AG08396 (cell line): ENCODE data around the gene GTPBP3.
"Not testable (repeated sequence)": the region's sequence is repeated elsewhere in the genome, so short reads cannot be mapped to it uniquely, and the experiment has no call there.

Experiments
- DNase-seq: peaks from one replicate; pipeline ENCODE4 v3.0.0; 2012; ENCODE audit warnings: low spot score, mixed read lengths

Gene GTPBP3, protein sequence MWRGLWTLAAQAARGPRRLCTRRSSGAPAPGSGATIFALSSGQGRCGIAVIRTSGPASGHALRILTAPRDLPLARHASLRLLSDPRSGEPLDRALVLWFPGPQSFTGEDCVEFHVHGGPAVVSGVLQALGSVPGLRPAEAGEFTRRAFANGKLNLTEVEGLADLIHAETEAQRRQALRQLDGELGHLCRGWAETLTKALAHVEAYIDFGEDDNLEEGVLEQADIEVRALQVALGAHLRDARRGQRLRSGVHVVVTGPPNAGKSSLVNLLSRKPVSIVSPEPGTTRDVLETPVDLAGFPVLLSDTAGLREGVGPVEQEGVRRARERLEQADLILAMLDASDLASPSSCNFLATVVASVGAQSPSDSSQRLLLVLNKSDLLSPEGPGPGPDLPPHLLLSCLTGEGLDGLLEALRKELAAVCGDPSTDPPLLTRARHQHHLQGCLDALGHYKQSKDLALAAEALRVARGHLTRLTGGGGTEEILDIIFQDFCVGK

DNA sequence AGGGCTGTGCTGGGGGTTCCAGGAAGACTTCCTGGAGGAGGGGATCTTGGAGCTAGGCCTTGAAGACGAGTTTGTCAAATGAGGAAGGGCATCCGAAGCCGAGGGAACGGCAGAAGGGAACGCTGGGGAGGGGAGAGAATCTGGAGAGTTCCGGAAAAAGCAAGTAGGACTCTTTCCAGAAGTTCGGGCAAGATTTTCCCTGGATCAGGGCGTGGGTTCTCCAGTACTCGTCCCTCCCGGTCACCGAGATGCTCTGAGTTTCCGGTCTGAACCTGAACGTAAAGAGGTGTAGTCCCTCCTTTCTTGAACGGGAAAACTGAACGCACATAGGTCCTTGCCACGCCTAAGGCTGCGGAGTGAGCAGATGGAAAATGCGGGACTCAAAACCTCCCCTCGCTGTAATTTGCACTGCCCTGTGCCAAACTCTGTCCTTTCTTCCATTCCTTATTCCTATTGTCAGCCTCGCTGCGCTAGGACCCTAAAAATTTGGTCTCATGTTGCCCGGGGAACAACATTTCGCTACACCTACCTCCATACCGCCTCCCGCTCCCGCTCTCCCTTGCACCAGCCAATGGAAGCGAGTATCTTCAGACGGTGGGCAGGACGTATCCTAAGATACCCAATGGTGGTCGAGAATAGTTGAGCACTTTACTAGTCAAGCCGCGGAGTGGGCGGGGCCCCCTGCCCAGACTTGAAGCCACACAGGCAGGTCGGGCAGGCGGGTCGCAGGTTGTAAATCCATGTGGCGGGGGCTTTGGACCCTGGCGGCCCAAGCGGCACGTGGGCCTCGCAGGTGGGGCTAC lies at the start of gene GTPBP3:
GTPBP3 (plus strand) TSS at position 682 of the 803 bp plus-strand sequence; CDS start at position 741, 59 bp downstream.
- peak; percentile 98 for DNase-seq

DNA sequence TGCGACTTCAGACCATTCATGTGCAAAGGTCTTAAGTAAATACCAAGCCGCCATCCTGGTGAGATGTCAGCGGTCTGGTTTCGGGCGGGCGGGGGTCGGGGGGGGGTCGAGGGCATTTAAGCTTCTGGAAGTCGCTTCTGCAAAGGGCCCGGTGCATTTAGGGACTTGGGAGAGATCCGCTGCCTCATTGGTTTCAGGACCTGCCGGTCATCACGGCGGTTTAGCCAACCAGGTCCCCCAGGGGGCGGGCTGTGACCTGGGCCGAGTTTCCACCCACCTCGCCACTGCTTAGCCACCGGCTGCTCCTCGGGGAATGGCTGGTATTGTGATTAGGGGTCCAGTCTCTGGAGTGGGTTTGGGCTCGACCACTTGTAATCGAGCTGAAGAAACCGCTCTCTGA lies 47.9 kb upstream of the GTPBP3 start:
- DNase-seq, result peak; percentile 95

DNA sequence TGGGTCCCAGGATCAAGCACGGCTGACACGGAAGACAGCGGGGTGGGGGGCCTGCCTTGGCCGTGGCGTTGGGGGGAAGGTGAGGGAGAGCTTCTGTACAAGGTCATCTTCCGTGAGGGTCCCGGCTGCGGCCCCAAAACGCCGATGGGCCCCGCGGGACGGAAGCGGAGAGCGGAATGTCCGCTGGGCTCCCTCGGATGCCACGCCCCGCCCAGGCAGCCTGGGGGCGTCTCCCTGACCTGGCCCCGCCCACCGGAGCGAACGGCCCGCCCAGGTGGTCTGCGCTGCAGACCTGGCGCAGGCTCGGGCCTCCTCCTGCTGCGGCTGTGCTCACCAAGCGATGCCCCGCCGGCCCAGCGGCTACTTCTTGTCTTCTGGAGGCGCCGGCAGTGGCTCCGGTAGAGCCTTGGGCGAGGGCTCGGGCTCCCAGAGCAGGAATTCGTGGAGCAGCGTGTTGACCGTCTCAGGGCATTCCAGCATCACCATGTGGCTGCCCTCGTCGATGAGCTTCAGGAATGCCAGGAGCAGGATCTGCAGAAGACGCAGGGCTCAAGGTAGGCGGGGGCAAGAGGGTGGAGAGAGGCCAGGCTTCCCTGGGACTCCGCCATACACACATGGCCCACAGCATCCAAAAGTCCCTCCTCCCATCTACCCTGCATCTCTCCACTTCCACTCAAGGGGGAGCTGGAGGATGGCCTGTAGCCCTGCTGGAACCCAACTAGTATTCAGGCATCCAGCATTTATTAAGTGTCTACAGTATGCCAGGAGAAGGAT lies 44.9 kb upstream of the GTPBP3 start:
- DNase-seq, result peak; percentile 96

DNA sequence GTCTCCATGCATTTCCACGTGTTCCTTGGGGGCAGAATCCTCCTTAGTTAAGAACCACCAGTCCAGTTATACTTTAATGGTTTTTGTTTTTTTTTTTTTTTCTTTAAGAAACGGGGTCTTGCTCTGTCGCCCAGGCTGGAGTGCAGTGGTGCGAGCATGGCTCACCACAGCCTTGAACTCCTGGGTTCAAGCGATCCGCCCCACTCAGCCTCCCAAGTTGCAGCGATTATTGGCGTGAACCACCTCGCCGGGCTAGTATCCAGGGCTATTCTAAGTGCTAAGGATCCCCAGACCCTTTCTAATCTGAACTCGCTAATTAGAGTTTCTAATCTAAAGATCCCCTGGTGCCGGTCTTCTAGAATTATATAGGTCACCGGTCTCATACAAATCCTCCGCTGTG lies 43.7 kb upstream of the GTPBP3 start:
- no peak for DNase-seq

DNA sequence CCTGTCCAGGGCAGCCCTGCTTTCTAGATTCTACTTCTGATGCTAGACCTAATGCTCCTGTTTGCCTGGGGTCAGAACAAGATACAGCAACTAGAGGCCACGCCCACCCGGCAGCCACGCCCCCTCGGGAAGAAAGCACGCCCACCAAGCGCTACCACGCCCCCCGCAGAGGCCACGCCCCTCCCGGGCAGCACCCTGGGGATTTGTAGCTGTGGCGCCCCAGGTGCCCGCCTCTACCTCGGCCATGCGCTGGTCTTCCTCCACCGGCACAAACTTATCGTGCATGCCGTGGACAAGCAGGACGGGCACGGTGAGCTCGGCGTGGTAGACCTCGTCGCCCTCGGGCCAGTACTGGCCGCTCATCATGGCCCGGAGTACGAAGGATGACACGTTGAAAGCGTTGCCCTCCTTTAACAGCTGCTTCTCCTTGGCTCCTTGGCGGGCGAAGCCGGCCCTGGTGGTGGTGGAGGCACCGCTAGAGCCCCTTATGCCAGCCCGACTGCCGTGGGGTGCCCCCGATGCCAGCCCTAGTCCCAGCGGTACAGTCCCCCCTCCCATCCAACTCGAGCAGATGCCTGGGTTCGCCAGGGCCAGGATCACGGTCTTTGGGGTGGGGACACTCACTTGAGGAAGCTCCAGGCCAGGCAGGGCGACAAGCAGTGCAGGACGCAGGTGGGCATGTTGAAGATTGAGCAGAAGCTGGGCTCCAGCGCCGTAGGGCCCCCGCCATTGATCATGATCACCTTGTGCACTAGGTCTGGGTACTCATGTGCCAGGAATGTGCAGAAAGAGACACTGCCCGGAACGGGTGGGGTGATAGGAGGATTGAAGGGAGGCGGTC lies 43.1 kb upstream of the GTPBP3 start:
- peak; percentile 69 for DNase-seq

DNA sequence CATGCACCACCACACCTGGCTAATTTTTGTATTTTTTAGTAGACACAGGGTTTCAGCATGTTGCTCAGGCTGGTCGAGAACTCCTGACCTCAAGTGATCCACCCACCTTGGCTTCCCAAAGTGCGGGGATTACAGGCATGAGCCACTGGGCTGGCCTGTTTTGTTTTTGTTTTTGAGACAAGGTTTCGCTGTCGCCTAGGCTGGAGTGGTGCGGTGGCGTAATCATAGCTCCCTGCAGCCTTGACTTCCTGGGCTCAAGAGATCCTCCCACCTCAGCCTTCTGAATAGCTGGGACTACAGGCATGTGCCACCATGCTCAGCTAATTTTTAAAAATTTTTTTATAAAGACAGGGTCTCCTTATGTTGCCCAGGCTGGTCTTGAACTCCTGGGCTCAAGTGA lies 41.8 kb upstream of the GTPBP3 start:
- DNase-seq, result not testable (repeated sequence)

DNA sequence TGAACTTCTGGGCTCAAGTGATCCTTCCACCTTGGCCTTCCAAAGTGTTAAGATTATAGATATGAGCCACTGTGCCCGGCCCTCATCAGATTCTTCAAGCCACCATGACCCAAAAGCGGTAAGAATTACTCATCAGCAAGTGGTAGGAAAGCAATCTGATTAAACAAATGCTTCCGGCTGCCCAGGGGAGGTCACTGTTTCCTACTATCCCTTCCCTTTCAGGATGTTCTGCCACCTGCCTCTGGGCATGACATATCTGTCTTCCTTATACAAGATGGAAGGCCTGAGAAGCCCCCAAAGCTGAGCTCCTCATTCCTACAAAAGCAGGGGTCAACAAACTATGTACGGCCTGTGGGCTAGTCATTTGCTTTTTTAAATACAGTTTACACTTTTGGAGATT lies 41.1 kb upstream of the GTPBP3 start:
- DNase-seq, result peak; percentile 64

DNA sequence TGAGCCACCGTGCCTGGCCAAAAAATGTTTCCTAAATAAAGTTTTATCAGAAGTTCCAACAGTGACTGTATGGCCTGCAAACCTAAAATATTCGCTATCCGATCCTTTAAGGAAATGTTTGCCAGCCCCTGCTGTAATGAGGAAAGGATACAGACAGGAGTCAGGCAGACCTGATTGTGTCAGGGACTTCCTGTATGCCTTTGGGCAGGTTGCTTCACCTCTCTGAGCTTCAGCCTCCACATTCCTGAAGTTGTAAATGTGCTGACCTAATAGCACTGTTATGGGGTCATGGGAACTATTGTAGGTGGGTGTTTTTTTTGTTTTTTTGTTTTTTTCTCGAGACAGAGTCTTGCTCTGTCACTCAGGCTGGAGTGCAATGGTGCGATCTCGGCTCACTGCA lies 40.4 kb upstream of the GTPBP3 start:
- DNase-seq, result no peak

DNA sequence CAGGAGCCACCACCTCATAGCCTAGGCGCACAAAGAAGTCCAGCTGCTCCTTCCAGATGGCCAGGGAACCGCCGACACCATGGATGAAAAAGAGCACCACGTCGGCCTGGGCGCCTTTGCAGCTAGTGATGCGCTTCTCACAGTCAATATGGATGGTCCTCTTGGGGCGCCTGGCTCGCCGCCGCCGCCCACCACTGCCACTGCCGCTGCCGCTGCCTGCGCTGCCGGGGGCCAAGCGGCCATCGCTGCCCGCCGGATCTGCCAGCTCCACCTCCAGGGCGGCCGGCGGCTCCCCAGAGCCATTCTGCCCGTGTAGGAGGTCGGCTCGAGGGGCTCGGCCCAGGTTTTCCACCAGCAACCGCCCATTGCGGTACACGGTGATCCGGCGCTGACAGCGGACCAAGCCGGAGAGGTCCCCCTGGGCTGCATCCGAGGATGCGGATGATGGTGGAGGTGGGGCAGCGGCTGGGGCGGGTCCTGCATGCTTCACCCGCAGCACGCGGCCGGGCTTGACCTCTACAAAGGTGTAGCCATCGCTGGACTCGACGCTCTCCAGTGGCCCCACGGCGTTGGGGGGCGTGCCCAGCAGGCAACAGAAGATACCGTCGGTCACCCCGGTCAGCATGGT lies 36.2 kb upstream of the GTPBP3 start:
- no peak for DNase-seq

DNA sequence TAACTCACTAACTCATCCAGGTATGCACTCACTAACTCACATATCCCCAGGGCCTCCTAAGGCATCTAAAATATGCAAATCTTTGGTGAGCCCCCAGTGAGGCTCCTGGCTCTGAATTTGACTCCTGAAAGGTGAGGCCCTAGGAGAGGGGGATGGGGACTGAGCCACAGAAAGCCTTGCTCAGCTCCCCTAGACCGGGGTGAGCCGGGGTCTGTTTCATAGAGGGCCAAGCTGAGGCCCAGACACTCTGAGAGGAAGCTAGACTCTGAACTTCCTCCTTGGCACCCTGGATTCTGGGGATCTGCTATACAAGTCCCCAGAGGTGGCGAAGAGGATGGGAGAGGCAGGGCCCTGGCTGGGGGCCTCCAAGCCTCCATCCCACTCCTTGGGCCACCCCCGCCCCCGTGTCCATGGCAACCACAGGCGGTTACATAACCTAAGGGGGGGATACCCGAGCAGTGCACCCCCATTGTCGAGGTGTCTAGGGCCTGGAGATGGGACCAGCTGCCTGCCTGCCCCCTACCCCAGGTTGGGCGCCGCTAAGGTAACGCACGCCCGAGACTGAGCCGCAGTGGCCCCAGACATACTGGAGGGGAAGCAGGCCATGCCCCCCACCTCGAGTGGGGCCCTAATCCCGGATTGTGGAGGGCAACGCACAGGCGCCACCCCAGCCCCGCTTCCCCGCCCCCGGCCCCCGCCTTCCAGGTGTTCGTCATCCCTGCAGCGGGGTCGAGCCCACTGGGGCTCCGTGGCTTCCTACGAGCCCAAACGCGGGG lies 34.8 kb upstream of the GTPBP3 start:
- DNase-seq, result no peak

DNA sequence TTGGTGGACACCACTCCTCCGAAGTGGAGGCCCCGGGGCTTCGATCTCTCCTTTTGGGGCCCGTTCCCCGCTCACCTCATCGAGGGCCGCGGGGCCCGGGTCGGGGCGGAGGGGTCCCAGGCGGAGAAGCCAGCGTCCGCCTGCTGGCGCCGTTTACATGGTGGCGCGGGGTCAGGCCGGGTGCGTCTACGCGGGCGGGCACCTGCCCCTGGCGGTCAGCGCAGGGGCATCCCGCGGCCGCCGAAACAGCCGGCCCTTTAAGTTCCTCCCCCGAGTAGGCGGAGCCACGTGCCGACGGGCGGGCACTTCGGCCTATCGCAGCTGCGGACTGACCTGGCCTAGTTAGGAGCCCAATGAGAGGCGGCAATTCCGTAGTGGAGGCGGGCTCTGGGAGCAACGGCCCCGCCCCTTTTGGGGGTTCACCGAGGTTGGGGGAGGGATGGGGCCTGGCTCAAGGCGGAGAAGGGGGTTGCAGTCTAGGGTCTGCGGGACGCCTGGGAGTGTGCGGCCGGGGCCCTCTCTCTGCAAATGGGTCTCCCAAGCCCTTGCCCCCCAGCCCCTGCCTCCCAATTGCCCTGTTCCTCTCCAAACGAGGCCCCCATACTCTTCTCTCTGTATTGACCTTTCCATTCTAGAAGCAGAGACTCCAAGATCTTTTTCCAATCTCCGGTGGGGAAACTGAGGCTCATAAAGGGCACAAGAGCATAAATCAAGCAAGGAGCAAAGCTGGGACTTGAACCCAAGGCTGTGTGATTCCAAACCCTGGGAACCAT lies 34.0 kb upstream of the GTPBP3 start, which contains the start of gene ABHD8:
ABHD8 (minus strand) TSS at position 259 of the 773 bp plus-strand sequence. CDS start 1,809 bp downstream, outside the sequence.
- peak; percentile 98 for DNase-seq

DNA sequence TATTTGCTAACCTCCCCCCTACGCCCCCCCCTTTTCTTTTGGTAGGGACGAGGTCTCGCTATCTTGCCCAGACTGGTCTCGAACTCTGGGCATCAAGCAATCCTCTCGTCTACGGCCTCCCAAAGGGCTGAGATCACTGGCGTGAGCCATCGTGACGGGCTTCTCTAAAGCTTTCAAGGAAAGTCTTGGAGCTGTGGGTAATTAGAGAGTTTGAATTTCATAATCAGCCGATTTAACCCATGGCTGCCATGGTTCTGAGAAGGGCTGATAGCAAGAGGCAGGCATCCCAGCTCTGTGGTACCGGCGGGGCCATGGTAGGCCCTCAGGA lies 33.4 kb upstream of the GTPBP3 start:
- DNase-seq, result no peak

DNA sequence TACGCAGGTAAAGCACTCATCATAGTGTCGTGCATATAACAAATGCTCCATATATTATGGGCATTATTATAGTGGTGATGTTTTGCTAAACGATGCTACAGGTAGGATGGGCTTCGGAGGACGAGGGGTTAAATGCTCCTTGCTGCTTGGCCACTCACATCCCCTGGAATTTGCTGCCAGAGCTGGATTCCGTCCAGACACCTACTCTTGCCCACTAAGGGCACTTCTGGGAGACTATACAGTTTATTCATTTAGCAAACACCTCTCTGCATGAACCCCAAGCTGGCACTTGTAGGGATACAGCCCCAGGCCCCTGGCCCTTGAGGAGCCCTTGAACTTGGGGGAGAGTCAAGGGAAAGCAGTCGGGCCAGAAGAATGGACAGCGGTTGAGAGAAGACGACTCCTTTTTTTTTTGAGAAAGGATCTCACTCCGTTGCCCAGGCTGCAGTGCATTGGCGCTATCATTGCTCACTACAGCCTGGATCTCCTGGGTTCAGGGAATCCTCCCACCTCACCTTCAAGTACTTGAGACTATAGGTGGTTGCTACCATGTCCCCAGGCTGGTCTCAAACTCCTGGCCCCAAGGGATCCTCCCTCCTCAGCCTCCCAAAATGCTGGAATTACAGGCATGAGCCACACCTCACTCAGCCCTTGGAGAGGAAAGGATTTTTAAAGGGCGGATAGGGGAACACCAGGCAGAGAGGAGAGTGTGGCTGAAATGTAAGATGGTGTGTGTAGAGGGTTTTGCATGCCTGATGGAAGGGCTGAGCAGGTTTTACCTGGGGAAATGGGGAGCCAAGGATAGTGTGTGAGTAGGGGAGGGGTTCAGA lies 32.8 kb upstream of the GTPBP3 start:
- no peak for DNase-seq

DNA sequence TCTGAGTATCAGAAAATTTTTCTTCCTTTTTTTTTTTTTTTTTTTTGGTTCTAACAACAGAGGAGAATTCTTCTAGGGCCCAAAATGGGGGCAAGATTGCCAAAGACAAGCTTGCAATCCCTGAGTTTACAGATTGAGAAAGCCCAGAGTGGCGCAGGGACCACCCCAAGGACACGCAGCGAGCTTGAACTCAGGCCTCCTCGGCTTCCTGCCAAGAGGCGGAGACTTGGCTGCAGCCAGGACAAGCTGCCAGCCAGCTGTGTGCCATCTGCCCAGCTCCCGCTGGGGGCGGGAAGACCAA lies 32.2 kb upstream of the GTPBP3 start:
- DNase-seq, result no peak

DNA sequence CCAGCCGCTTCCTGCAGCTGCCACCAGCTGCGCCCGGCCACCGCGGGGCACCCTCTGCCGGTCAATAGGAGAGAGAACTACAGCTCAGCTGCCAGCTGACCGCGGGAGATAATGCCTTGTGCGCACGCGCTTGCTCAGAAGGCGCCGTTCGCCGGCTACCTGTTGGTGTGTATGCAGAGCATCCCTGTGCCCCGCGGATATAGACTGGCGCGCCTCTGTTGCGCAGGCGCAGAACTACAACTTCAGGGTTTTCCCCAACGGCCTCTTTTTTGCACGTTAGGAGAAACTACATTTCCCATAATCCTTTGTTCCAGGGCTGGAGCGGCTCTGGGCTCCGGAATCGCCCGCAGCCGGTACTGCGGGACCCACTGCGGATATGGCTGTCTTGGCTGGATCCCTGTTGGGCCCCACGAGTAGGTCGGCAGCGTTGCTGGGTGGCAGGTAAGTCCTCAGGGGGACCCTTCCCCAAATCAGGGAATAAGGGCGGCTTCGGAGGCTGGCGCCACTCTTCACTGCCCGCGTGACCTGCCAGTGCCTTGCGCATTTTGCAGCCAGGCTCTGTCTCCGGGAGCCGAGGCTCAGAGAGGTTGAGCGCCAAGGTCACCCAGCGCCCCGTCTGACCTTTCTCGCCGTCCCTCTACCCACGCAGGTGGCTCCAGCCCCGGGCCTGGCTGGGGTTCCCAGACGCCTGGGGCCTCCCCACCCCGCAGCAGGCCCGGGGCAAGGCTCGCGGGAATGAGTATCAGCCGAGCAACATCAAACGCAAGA lies 31.7 kb upstream of the GTPBP3 start, which contains the start of gene MRPL34:
MRPL34 (plus strand) TSS at position 356 of the 768 bp plus-strand sequence; CDS start at position 377, 21 bp downstream.
- peak; percentile 91 for DNase-seq

DNA sequence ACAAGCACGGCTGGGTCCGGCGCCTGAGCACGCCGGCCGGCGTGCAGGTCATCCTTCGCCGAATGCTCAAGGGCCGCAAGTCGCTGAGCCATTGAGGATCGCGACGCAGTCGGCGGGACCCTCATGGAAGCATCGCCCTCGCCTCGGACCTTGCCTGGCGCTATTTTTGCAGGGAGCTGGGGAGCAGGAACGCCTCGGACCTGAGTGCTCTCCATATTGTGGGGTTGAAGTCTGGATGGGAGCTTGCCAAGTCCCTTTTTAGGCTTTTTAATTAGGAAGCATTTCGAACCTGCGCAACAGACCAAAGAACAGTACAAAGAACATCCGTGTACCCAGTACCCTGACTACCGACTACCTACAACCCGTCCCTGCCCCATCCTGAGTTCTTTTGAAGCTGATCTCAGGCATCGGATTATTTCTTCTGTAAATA lies 31.1 kb upstream of the GTPBP3 start:
- DNase-seq, result no peak

DNA sequence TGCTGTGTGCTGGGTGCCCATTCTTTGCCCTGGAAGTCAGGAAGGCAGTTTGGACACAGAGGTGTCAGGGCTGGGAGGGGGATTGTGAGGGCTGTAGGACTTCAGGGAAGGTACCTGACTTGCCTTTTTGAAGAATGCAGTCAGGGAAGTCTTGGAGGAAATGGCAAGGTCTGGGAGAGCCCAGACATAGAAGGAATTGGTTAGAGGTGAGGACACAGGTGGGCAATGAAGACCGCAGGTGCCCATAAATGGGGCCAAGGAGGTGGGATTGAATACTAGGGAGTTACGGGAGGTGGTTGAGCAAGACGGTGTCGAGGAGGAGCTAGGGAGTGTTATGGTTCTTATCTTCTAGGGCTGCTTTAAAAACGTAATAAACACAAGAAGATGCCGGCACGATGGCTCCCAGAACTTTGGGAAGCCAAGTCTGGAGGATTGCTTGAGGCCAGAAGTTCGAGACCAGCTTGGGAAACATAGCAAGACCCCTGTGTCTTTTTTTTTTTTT lies 29.4 kb upstream of the GTPBP3 start:
- no peak for DNase-seq
